Dermis microvascular lymphatic vessel endothelial cell (primary cell): ENCODE data around the gene CRISPLD2. TPM values are rescaled to one million over a fixed set of nuclear protein-coding genes. Genes with fewer than 3 reads are reported as not detected.
A peak's percentile ranks its signal among the peaks of the same experiment; 100 is the strongest.

Source experiments
- DNase-seq, 2 donors: peaks; one replicate each; pipeline versions ENCODE4 v3.0.0 to v3.0.0-alpha.2; 2010; ENCODE audit warnings: low read depth in 2 of 2
- total RNA-seq: library from RNA; depleted of rRNA; stranded (reverse); fragments of >200 nt; gene quantifications from 2 replicates; pipeline ENCODE4 v1.2.1, GENCODE V29; 2014

The CRISPLD2 gene
- total RNA-seq, 1 donor from 2014 or later: under 0.01 TPM

- DNase-seq: peak; percentile 68 to 82
Observed at GRCh38 chr16:84952335-84953189, 132.8 kb downstream of the CRISPLD2 start.

GRCh38 chr16:84953190-84953746 is 133.5 kb downstream of the CRISPLD2 start:
- DNase-seq: no peak

- DNase-seq: no peak
Observed at GRCh38 chr16:84955427-84955826, 135.6 kb downstream of the CRISPLD2 start.

GRCh38 chr16:84957192-84957591 is 137.4 kb downstream of the CRISPLD2 start:
- no peak for DNase-seq

DNA sequence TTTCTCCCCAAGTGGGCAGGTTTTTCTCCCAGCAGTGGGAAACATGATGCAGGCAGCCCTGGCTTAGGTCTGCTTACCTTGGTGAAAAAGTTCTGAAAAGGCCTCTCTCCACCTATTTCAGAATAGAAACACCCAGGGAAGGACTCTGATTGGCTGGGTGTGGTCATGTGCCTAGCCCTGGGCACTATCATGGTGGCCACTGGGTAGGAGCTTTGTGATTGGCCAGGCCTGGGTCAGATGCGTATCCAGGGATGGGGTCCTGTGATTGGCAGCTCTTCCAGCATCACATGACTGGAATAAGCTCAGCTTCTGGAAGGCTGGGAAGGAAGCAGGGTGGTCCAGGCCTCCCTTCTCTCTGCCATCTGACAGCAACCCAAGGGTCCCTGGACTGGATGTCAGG is 138.0 kb downstream of the CRISPLD2 start:
- DNase-seq: no peak

Other genes with a start within 250 kb of the CRISPLD2 start
- 152 and 176 TPM in 2 replicates for gene COTL1, start 201.9 kb upstream of the CRISPLD2 start, total RNA-seq
- gene KLHL36, start 171.5 kb upstream of the CRISPLD2 start, total RNA-seq: 49.6 and 62.2 TPM in 2 replicates
- gene USP10, start 120.0 kb upstream of the CRISPLD2 start, total RNA-seq: 36.6 and 52.1 TPM in 2 replicates
- 32.5 and 39.4 TPM in 2 replicates for gene ZDHHC7, start 191.6 kb downstream of the CRISPLD2 start, total RNA-seq
- 17.5 and 32.0 TPM in 2 replicates for gene KIAA0513, start 207.8 kb downstream of the CRISPLD2 start, total RNA-seq